Measurements from ENCODE around the gene NUP50.
A peak's percentile ranks its signal among the peaks of the same experiment; 100 is the strongest.

DNA sequence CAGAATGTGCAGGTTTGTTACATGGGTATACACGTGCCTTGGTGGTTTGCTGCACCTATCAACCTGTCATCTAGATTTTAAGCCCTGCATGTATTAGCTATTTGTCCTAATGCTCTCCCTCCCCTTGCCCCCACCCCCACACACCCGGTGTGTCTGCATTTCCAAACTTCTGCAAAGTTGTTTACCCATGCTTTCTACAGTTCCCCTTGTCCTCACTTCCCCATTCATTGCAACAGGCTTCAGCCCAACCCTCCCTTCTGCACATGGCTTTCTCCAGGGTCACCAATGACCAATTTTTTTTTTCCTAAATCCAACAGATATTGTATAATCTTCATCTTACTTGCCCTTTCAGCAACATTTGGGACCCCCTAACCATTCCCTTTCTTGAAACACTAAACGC is 32.0 kb upstream of the NUP50 start:
- TF ChIP-seq CTCF (IDR thresholded peaks at IDR 0.05), result no peak
- TF ChIP-seq POLR2AphosphoS5 (IDR thresholded peaks at IDR 0.05), result peak in 1 of 4 donors; percentile 20

Measured in sigmoid colon (tissue), 4 donors.